Osteoblast (primary cell): ENCODE measurements around the gene FAM20C. TPM values are rescaled to one million over a fixed set of nuclear protein-coding genes. Genes with fewer than 3 reads are reported as not detected.

Source experiments
- DNase-seq: peaks from one replicate; pipeline ENCODE4 v3.0.0; 2011; ENCODE audit warnings: low spot score, mixed read lengths; ENCODE audit not compliant: insufficient read length; ENCODE audit errors: missing footprints
- H2AFZ ChIP-seq: 2 replicates; pipeline ENCODE4 v1.6.0; 2011; ENCODE audit warnings: mild to moderate bottlenecking, low read length
- H3K27ac ChIP-seq: 2 replicates; pipeline ENCODE4 v1.5.1; 2011; ENCODE audit warnings: mild to moderate bottlenecking, low read depth, low read length, moderate library complexity
- H3K27me3 ChIP-seq: 2 replicates; pipeline ENCODE4 v1.6.0; 2012; ENCODE audit warnings: mild to moderate bottlenecking, control low read depth, inconsistent platforms, low read length, moderate library complexity; ENCODE audit not compliant: insufficient read depth
- H3K36me3 ChIP-seq: 2 replicates; pipeline ENCODE4 v1.5.1; 2011; ENCODE audit warnings: mild to moderate bottlenecking, low read length, control low read depth, moderate library complexity; ENCODE audit not compliant: insufficient read depth
- H3K4me1 ChIP-seq: 2 replicates; pipeline ENCODE4 v1.5.1; 2011; ENCODE audit warnings: mild to moderate bottlenecking, low read length, control low read depth, moderate library complexity; ENCODE audit not compliant: insufficient read depth
- H3K4me2 ChIP-seq: 2 replicates; pipeline ENCODE4 v1.6.0; 2011; ENCODE audit warnings: mild to moderate bottlenecking, low read length; ENCODE audit not compliant: insufficient read depth
- H3K4me3 ChIP-seq: fragments of 200-600 bp; sonication (generic); 3 replicates; pipeline ENCODE4 v1.5.1; 2012; ENCODE audit warnings: mild to moderate bottlenecking, low read length, inconsistent platforms; ENCODE audit not compliant: insufficient read depth
- H3K79me2 ChIP-seq: 2 replicates; pipeline ENCODE4 v1.6.0; 2012; ENCODE audit warnings: mild to moderate bottlenecking, low read length, control low read depth, inconsistent platforms; ENCODE audit not compliant: insufficient read depth
- H3K9me3 ChIP-seq: 2 replicates; pipeline ENCODE4 v1.5.1; 2011; ENCODE audit warnings: low read depth, low read length, control low read depth
- H4K20me1 ChIP-seq: 2 replicates; pipeline ENCODE4 v1.6.0; 2012; ENCODE audit warnings: mild to moderate bottlenecking, low read length, control low read depth; ENCODE audit not compliant: insufficient read depth
- total RNA-seq: library from RNA; depleted of rRNA; stranded (reverse); fragments of >200 nt; gene quantifications from 2 replicates; pipeline ENCODE4 v1.2.3, GENCODE V29; 2012
- TF ChIP-seq, protein P1 (sequence below): IDR thresholded peaks from 2 replicates; pipeline ENCODE4 v1.5.1; 2011; ENCODE audit warnings: mild to moderate bottlenecking, low read depth, low read length, moderate library complexity; ENCODE audit errors: extremely low read depth

FAM20C gene
- total RNA-seq, 1 donor, result 46.0 TPM

DNA sequence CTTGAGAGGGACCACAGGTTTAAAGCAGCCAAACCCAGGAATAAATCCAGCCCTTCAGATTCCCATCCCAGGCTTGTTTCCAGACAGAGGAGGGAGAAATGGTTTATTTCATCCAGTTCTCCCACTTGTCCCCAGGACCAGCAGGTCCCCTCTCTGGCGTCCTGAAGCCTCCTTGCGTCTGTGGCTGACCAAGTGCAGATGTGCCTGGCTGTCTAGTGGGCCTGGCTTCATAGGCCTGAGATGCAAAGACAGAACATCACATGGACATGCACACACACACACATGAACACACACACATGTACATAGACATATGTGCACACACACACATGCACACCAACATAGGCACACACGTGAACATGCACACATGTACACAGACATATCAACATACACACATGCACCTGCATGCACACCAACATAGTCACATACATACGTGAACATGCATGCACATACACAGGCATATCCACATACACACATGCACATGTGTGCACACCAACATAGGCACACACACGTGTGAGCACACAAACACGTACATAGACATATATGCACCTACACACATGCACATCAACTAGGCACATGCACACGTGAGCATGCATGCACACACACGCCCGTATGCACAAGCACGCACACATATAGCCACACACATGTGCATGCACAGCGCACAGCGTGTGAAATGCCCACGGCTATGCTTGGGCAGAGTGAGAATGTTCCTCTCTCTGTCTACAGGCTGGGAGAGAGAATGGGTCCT lies 108.3 kb downstream of the FAM20C start:
- Histone ChIP-seq H3K79me2 (no peaks in the 10 kb centered on the region), H3K4me2 (no peak overlapping the region), H3K36me3 (no peaks in the 10 kb centered on the region), H4K20me1 (no peaks in the 10 kb centered on the region), H3K4me3 (no peak overlapping the region), H3K9me3 (no peaks in the 10 kb centered on the region), H2AFZ (no peak overlapping the region), H3K27ac (no peak overlapping the region), H3K4me1 (no peaks in the 10 kb centered on the region), H3K27me3 (peaks cover 3% of the 10 kb centered on the region)
- TF ChIP-seq, protein P1, sequence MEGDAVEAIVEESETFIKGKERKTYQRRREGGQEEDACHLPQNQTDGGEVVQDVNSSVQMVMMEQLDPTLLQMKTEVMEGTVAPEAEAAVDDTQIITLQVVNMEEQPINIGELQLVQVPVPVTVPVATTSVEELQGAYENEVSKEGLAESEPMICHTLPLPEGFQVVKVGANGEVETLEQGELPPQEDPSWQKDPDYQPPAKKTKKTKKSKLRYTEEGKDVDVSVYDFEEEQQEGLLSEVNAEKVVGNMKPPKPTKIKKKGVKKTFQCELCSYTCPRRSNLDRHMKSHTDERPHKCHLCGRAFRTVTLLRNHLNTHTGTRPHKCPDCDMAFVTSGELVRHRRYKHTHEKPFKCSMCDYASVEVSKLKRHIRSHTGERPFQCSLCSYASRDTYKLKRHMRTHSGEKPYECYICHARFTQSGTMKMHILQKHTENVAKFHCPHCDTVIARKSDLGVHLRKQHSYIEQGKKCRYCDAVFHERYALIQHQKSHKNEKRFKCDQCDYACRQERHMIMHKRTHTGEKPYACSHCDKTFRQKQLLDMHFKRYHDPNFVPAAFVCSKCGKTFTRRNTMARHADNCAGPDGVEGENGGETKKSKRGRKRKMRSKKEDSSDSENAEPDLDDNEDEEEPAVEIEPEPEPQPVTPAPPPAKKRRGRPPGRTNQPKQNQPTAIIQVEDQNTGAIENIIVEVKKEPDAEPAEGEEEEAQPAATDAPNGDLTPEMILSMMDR, result no peak
- peak; percentile 58 for DNase-seq

DNA sequence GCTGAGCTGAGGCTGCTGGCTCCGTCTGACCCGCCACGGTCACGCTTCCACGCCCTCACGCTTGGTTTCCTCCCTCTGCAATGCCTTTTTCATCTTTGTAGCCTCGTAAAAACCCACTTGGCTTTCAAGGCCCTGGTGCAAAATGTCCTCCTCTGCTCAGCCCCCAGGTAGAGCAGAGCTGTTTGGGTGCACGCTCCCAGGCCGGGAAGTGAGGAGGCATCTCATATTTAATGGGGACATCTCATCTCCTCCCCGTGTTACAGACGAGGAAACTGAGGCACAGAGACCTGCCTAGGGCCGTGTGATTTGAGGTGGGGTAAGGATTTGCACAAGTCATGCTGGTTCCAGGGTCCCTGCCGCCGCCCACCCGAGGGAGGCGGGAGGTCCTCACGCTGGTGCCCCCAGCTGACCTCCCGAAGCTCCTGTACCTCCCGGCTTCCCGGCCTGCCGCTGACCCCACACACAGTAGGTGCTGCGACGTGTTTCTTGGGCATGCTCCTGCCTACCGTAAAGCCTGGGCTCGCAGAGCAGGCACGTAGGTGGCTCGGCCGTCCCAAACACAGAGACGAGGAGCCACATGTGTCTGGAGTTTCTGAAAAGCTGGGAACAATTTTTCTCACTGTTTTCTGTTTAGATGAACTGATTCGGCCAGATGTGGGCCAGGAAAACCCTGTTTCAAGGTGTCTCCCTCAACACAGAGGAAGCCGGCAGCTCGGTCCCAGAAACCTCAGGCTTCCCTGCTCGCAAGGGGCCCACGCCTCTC lies 109.1 kb downstream of the FAM20C start:
- H3K27me3 ChIP-seq, result peaks cover 3% of the 10 kb centered on the region
- TF ChIP-seq, protein P1, result no peak
- peak; percentile 76 for DNase-seq
- no peaks in the 10 kb centered on the region for H3K79me2 ChIP-seq
- H3K36me3 ChIP-seq, result no peaks in the 10 kb centered on the region
- no peak overlapping the region for H3K4me3 ChIP-seq
- H4K20me1 ChIP-seq, result no peaks in the 10 kb centered on the region
- H3K9me3 ChIP-seq, result no peaks in the 10 kb centered on the region
- no peak overlapping the region for H2AFZ ChIP-seq
- H3K4me2 ChIP-seq, result no peak overlapping the region
- H3K27ac ChIP-seq, result no peak overlapping the region
- no peaks in the 10 kb centered on the region for H3K4me1 ChIP-seq

DNA sequence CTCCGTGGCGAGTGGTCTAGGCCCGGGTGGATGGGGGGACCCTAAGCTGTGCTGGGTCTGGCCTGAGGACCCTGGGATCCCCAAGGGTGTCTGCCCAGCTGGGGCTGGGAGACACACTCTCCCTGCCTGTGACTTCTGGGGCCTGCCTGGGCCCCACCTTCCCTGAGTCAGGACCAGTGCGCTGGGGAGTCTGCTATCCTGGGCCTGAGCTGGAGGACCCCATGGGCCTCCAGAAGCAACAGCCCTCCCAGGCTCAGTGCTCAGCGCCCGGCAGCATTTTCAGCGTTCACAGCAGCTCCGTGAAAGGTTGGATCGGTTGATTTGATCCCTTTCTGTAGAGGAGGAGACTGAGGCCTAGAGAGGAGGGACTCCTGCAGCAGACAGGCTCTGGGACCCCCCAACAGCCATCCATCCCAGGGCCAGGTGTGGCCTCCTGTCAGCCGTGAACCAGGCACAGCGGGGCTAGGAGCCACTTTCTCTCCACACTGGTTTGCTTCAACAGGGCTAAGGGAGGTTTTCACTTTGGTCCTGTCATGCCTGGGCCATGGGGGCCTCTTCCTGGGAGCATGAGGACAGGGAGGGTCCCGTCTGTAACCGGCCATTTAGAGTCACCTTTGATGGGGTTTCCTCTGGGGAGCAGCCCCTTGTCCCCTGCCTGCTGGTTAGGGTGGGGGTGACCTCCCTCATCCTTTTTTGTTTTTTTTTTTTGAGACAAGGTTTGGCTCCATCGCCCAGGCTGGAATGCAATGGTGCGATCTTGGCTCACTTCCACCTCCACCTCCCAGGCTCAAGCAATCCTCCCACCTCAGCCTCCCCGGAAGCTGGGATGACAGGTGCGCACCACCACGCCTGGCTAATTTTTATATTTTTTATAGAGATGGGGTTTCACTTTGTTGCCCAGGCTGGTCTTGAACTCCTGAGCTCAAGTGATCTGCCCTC lies 110.0 kb downstream of the FAM20C start:
- peaks cover 3% of the 10 kb centered on the region for H3K27me3 ChIP-seq
- no peaks in the 10 kb centered on the region for H3K9me3 ChIP-seq
- TF ChIP-seq, protein P1, result no peak
- no peaks in the 10 kb centered on the region for H3K36me3 ChIP-seq
- H3K79me2 ChIP-seq, result no peaks in the 10 kb centered on the region
- no peak overlapping the region for H3K27ac ChIP-seq
- no peak overlapping the region for H3K4me2 ChIP-seq
- H2AFZ ChIP-seq, result no peak overlapping the region
- DNase-seq, result peak; percentile 77
- H3K4me3 ChIP-seq, result no peak overlapping the region
- no peaks in the 10 kb centered on the region for H4K20me1 ChIP-seq
- no peaks in the 10 kb centered on the region for H3K4me1 ChIP-seq
